GM23338 (cell line): ENCODE measurements around the gene ABCA1. TPM values are rescaled to one million over a fixed set of nuclear protein-coding genes. Genes with fewer than 3 reads are reported as not detected.

Source experiments
- ATAC-seq: fragments of 200-7000 bp; cut with Tn5 transposase; 3 replicates; pipeline ENCODE4 v1.9.1; 2020
- DNase-seq: peaks from one replicate; pipeline ENCODE4 v3.0.0-alpha.2; 2015; ENCODE audit warnings: low spot score
- H2AFZ ChIP-seq: fragments of 200-600 bp; sonication (generic); 2 replicates; pipeline ENCODE4 v1.8.0; 2016; ENCODE audit warnings: antibody characterized with exemption, mild to moderate bottlenecking, moderate library complexity
- H3F3A ChIP-seq: fragments of 200-600 bp; sonication (generic); replicated peaks from 2 replicates; pipeline ENCODE4 v1.8.0; 2017; ENCODE audit warnings: antibody characterized with exemption, mixed run types, low read depth
- H3K27ac ChIP-seq: fragments of 200-600 bp; sonication (generic); 2 replicates; pipeline ENCODE4 v1.6.1; 2016; ENCODE audit warnings: low read depth
- H3K27me3 ChIP-seq: fragments of 200-600 bp; sonication (generic); 2 replicates; pipeline ENCODE4 v1.8.0; 2016; ENCODE audit warnings: mild to moderate bottlenecking, mixed run types, moderate library complexity; ENCODE audit not compliant: insufficient read depth
- H3K36me3 ChIP-seq: fragments of 200-600 bp; sonication (generic); 2 replicates; pipeline ENCODE4 v1.8.0; 2016; ENCODE audit warnings: mild to moderate bottlenecking; ENCODE audit not compliant: insufficient read depth
- H3K4me1 ChIP-seq: fragments of 200-600 bp; sonication (generic); 2 replicates; pipeline ENCODE4 v1.8.0; 2016; ENCODE audit warnings: mild to moderate bottlenecking, moderate library complexity; ENCODE audit not compliant: insufficient read depth
- H3K4me2 ChIP-seq: fragments of 200-600 bp; sonication (generic); 2 replicates; pipeline ENCODE4 v1.7.1; 2017; ENCODE audit warnings: mixed run types
- H3K4me3 ChIP-seq: fragments of 200-600 bp; sonication (generic); 2 replicates; pipeline ENCODE4 v1.6.1; 2016; ENCODE audit warnings: mixed run types
- H3K79me2 ChIP-seq: fragments of 200-600 bp; sonication (generic); replicated peaks from 2 replicates; pipeline ENCODE4 v1.8.0; 2017; ENCODE audit warnings: mild to moderate bottlenecking; ENCODE audit not compliant: insufficient read depth
- H3K9me2 ChIP-seq: fragments of 200-600 bp; sonication (generic); 2 replicates; pipeline ENCODE4 v1.8.0; 2017; ENCODE audit not compliant: insufficient read depth
- H4K20me1 ChIP-seq: fragments of 200-600 bp; sonication (generic); replicated peaks from 2 replicates; pipeline ENCODE4 v1.8.0; 2017; ENCODE audit warnings: mild to moderate bottlenecking; ENCODE audit not compliant: insufficient read depth
- H3K27ac Mint-ChIP-seq: 2 replicates; pipeline ENCODE4 v1.8.0; 2020; ENCODE audit warnings: inconsistent platforms, mild to moderate bottlenecking, moderate library complexity, mixed read lengths
- H3K27me3 Mint-ChIP-seq: 3 replicates; pipeline ENCODE4 v1.8.0; 2022; ENCODE audit warnings: low read depth, mild to moderate bottlenecking, moderate library complexity, mixed read lengths, inconsistent platforms; ENCODE audit not compliant: insufficient read depth, poor library complexity
- H3K36me3 Mint-ChIP-seq: 3 replicates; pipeline ENCODE4 v1.8.0; 2021; ENCODE audit warnings: low read depth, mild to moderate bottlenecking, inconsistent platforms, moderate library complexity, mixed read lengths
- H3K4me1 Mint-ChIP-seq: 3 replicates; pipeline ENCODE4 v1.8.0; 2020; ENCODE audit warnings: mild to moderate bottlenecking, inconsistent platforms, mixed read lengths
- H3K4me3 Mint-ChIP-seq: 3 replicates; pipeline ENCODE4 v1.8.0; 2021; ENCODE audit warnings: moderate library complexity, mild to moderate bottlenecking, inconsistent platforms, mixed read lengths
- H3K9me3 Mint-ChIP-seq: 3 replicates; pipeline ENCODE4 v1.8.0; 2020; ENCODE audit warnings: moderate library complexity, mild to moderate bottlenecking, inconsistent platforms, mixed read lengths
- CREB1 ChIP-seq: fragments of 250-450 bp; sonication (Bioruptor Pico); IDR thresholded peaks from 2 replicates; pipeline ENCODE4 v1.5.0; 2020; ENCODE audit warnings: low read depth, mild to moderate bottlenecking, moderate library complexity
- ETS1 ChIP-seq: IDR thresholded peaks from 2 replicates; pipeline ENCODE4 v1.6.1; 2016; ENCODE audit warnings: antibody characterized with exemption
- EZH2 ChIP-seq: fragments of 200-600 bp; sonication (generic); IDR thresholded peaks from one replicate; pipeline ENCODE4 v1.8.0; 2017; ENCODE audit warnings: antibody characterized with exemption, mild to moderate bottlenecking, low read depth; ENCODE audit not compliant: unreplicated experiment
- NANOG ChIP-seq: IDR thresholded peaks from 2 replicates; pipeline ENCODE4 v1.6.1; 2016; ENCODE audit warnings: antibody characterized with exemption, borderline replicate concordance
- POLR2AphosphoS5 ChIP-seq: IDR thresholded peaks from 2 replicates; pipeline ENCODE4 v1.6.1; 2016; ENCODE audit warnings: antibody characterized with exemption, low read depth
- REST ChIP-seq: IDR thresholded peaks from one replicate; pipeline ENCODE4 v1.6.1; 2018; ENCODE audit warnings: antibody characterized with exemption; ENCODE audit not compliant: unreplicated experiment
- STAT1 ChIP-seq: IDR thresholded peaks from one replicate; pipeline ENCODE4 v1.6.1; 2016; ENCODE audit warnings: antibody characterized with exemption; ENCODE audit not compliant: unreplicated experiment
- ZNF114 ChIP-seq: fragments of 250-450 bp; sonication (Bioruptor Pico); IDR thresholded peaks from 2 replicates; pipeline ENCODE4 v1.5.0; 2020; ENCODE audit warnings: mild to moderate bottlenecking, moderate library complexity
- ZNF331 ChIP-seq: fragments of 250-450 bp; sonication (Bioruptor Pico); IDR thresholded peaks from 2 replicates; pipeline ENCODE4 v1.5.0; 2020; ENCODE audit warnings: low read depth, mild to moderate bottlenecking, moderate library complexity
- polyA plus RNA-seq: library from polyadenylated mRNA; unstranded; fragments of >200 nt; fragmentation: Nextera tagmentation; extraction: Ambion mirVana; gene quantifications from 2 replicates; pipeline ENCODE4 v1.2.1, GENCODE V29; 2016
- total RNA-seq: library from RNA; depleted of rRNA; stranded (reverse); fragments of >200 nt; shearing (Covaris generic); gene quantifications from 2 replicates; pipeline ENCODE4 v1.2.3, GENCODE V29; 2014

Gene ABCA1
- total and polyA plus RNA-seq, 2 experiments from 2014 or later, result 1.4 to 2.8 TPM

GRCh38 chr9:104969116-104969515 lies 41.2 kb upstream of the ABCA1 start:
- peaks cover 13% of the 10 kb centered on the region for H3K27me3 Mint-ChIP-seq
- H3K9me3 Mint-ChIP-seq, result no peaks in the 10 kb centered on the region; the same call in 2 of the 3 replicates
- Histone ChIP-seq H3K27me3 (no peaks in the 10 kb centered on the region), H2AFZ (no peak overlapping the region), H3K36me3 (no peaks in the 10 kb centered on the region), H3K4me1 (peaks cover 10% of the 10 kb centered on the region), H3K27ac (no peak overlapping the region), H3K4me2 (peak overlapping the region; percentile 86), H4K20me1 (no peaks in the 10 kb centered on the region), H3K79me2 (no peaks in the 10 kb centered on the region), H3K4me3 (peak overlapping the region; percentile 79), H3K9me2 (no peaks in the 10 kb centered on the region), H3F3A (no peaks in the 10 kb centered on the region; the same call in 1 of the 2 replicates)
- ATAC-seq (peak; percentile 70), DNase-seq (peak; percentile 72)
- no peak for TF ChIP-seq POLR2AphosphoS5
- TF ChIP-seq ETS1, result no peak
- no peak for TF ChIP-seq EZH2
- TF ChIP-seq NANOG, result no peak
- no peaks in the 10 kb centered on the region; the same call in 2 of the 3 replicates for H3K36me3 Mint-ChIP-seq
- H3K4me1 Mint-ChIP-seq, result peaks cover 32% of the 10 kb centered on the region
- peak overlapping the region; percentile 96 for H3K27ac Mint-ChIP-seq
- H3K4me3 Mint-ChIP-seq, result peak overlapping the region; percentile 88

GRCh38 chr9:104968025-104968982 lies 40.3 kb upstream of the ABCA1 start:
- Histone ChIP-seq H3K79me2 (no peaks in the 10 kb centered on the region), H3K4me1 (peaks cover 10% of the 10 kb centered on the region), H3K4me3 (peak overlapping the region; percentile 79), H4K20me1 (no peaks in the 10 kb centered on the region), H3K36me3 (no peaks in the 10 kb centered on the region), H3K27ac (peak overlapping the region; percentile 71; the same call in 1 of the 2 replicates), H3F3A (no peaks in the 10 kb centered on the region; the same call in 1 of the 2 replicates), H3K27me3 (no peaks in the 10 kb centered on the region), H2AFZ (peak overlapping the region; percentile 99), H3K4me2 (peak overlapping the region; percentile 86), H3K9me2 (no peaks in the 10 kb centered on the region)
- ATAC-seq, result peak; percentile 87
- Mint-ChIP-seq H3K4me1 (peaks cover 32% of the 10 kb centered on the region), H3K27me3 (peaks cover 13% of the 10 kb centered on the region), H3K4me3 (peak overlapping the region; percentile 88), H3K27ac (peak overlapping the region; percentile 96), H3K36me3 (no peaks in the 10 kb centered on the region; the same call in 2 of the 3 replicates), H3K9me3 (no peaks in the 10 kb centered on the region; the same call in 2 of the 3 replicates)
- peak; percentile 92 for DNase-seq
- TF ChIP-seq ETS1 (peak; percentile 85), CREB1 (CRISPR knock-in tag) (peak; percentile 22; the same call in 1 of the 2 replicates), ZNF114 (CRISPR knock-in tag) (no peak), EZH2 (no peak), NANOG (no peak), ZNF331 (CRISPR knock-in tag) (peak; percentile 28; the same call in 1 of the 2 replicates), STAT1 (no peak), POLR2AphosphoS5 (peak; percentile 52), REST (no peak)
